SK-N-SH treated with all-trans-retinoic acid at 6 μM for 48 hours (cell line): Measurements from ENCODE around the gene ZC3H8.

ENCODE experiments used
- ATAC-seq: fragments of 200-7000 bp; cut with Tn5 transposase; 3 replicates; pipeline ENCODE4 v1.9.1; 2020; ENCODE audit warnings: mild to moderate bottlenecking, moderate library complexity
- ARNTL ChIP-seq: fragments of 450-650 bp; formaldehyde crosslinking; IDR thresholded peaks from 2 replicates; pipeline ENCODE4 v1.5.0; 2020; ENCODE audit warnings: low read depth, mild to moderate bottlenecking, moderate library complexity, borderline replicate concordance
- BACH2 ChIP-seq: fragments of 250-450 bp; sonication (Bioruptor Pico); IDR thresholded peaks from 2 replicates; pipeline ENCODE4 v1.9.0; 2021; ENCODE audit warnings: mild to moderate bottlenecking, borderline replicate concordance
- CREB5 ChIP-seq: fragments of 250-450 bp; sonication (Bioruptor Pico); IDR thresholded peaks from 2 replicates; pipeline ENCODE4 v1.5.1; 2020; ENCODE audit warnings: low read depth, mild to moderate bottlenecking, moderate library complexity
- CSDC2 ChIP-seq: fragments of 250-450 bp; sonication (Bioruptor Pico); IDR thresholded peaks from 2 replicates; pipeline ENCODE4 v1.5.0; 2020; ENCODE audit warnings: mild to moderate bottlenecking, moderate library complexity
- CSRNP3 ChIP-seq: fragments of 250-450 bp; sonication (Bioruptor Pico); IDR thresholded peaks from 2 replicates; pipeline ENCODE4 v1.5.1; 2021; ENCODE audit warnings: mild to moderate bottlenecking, moderate library complexity
- ESRRG ChIP-seq: fragments of 250-450 bp; sonication (Bioruptor Pico); IDR thresholded peaks from 2 replicates; pipeline ENCODE4 v1.6.1; 2021; ENCODE audit warnings: mild to moderate bottlenecking
- GLIS3 ChIP-seq: fragments of 250-450 bp; sonication (Bioruptor Pico); IDR thresholded peaks from 2 replicates; pipeline ENCODE4 v1.5.0; 2020; ENCODE audit warnings: mild to moderate bottlenecking, moderate library complexity
- ISL1 ChIP-seq: fragments of 250-450 bp; sonication (Bioruptor Pico); IDR thresholded peaks from 2 replicates; pipeline ENCODE4 v2.1.2; 2022; ENCODE audit warnings: mild to moderate bottlenecking, moderate library complexity
- OSR1 ChIP-seq: fragments of 250-450 bp; sonication (Bioruptor Pico); IDR thresholded peaks from 2 replicates; pipeline ENCODE4 v1.8.0; 2022; ENCODE audit warnings: moderate library complexity, mild to moderate bottlenecking, inconsistent platforms
- PATZ1 ChIP-seq: fragments of 250-450 bp; sonication (Bioruptor Pico); IDR thresholded peaks from 2 replicates; pipeline ENCODE4 v1.8.0; 2020; ENCODE audit warnings: mild to moderate bottlenecking, moderate library complexity, borderline replicate concordance
- POU6F1 ChIP-seq: fragments of 250-450 bp; sonication (Bioruptor Pico); IDR thresholded peaks from 2 replicates; pipeline ENCODE4 v1.8.0; 2021; ENCODE audit warnings: low read depth, mild to moderate bottlenecking, moderate library complexity, borderline replicate concordance
- PPARA ChIP-seq: fragments of 250-450 bp; sonication (Bioruptor Pico); IDR thresholded peaks from 2 replicates; pipeline ENCODE4 v1.5.0; 2020; ENCODE audit warnings: mild to moderate bottlenecking, borderline replicate concordance
- RARB ChIP-seq: fragments of 250-450 bp; sonication (Bioruptor Pico); IDR thresholded peaks from 2 replicates; pipeline ENCODE4 v1.8.0; 2021; ENCODE audit warnings: mild to moderate bottlenecking, moderate library complexity
- SNAI2 ChIP-seq: fragments of 250-450 bp; sonication (Bioruptor Pico); IDR thresholded peaks from 2 replicates; pipeline ENCODE4 v1.5.0; 2020; ENCODE audit warnings: mild to moderate bottlenecking, moderate library complexity
- TOX ChIP-seq: fragments of 250-450 bp; sonication (Bioruptor Pico); IDR thresholded peaks from 2 replicates; pipeline ENCODE4 v1.8.0; 2021; ENCODE audit warnings: mild to moderate bottlenecking, moderate library complexity, borderline replicate concordance
- TSHZ2 ChIP-seq: fragments of 250-450 bp; sonication (Bioruptor Pico); IDR thresholded peaks from 2 replicates; pipeline ENCODE4 v1.5.0; 2020; ENCODE audit warnings: mild to moderate bottlenecking, moderate library complexity
- ZC3H10 ChIP-seq: fragments of 250-450 bp; sonication (Bioruptor Pico); IDR thresholded peaks from 2 replicates; pipeline ENCODE4 v1.5.1; 2021; ENCODE audit warnings: mild to moderate bottlenecking, moderate library complexity
- ZFP3 ChIP-seq: fragments of 250-450 bp; sonication (Bioruptor Pico); IDR thresholded peaks from 2 replicates; pipeline ENCODE4 v1.5.0; 2020; ENCODE audit warnings: mild to moderate bottlenecking, moderate library complexity
- ZFP30 ChIP-seq: fragments of 450-650 bp; formaldehyde crosslinking; IDR thresholded peaks from 2 replicates; pipeline ENCODE4 v1.5.0; 2022; ENCODE audit warnings: mild to moderate bottlenecking, moderate library complexity
- ZNF565 ChIP-seq: fragments of 450-650 bp; formaldehyde crosslinking; conservative IDR thresholded peaks from 2 replicates; pipeline ENCODE4 v1.5.0; 2020; ENCODE audit warnings: low read depth, mild to moderate bottlenecking, moderate library complexity
- ZNF70 ChIP-seq: fragments of 450-650 bp; formaldehyde crosslinking; IDR thresholded peaks from 2 replicates; pipeline ENCODE4 v1.5.0; 2020; ENCODE audit warnings: mild to moderate bottlenecking, moderate library complexity
- ZNF8 ChIP-seq: fragments of 450-650 bp; formaldehyde crosslinking; IDR thresholded peaks from 2 replicates; pipeline ENCODE4 v1.5.0; 2020; ENCODE audit warnings: mild to moderate bottlenecking, moderate library complexity

Gene ZC3H8

GRCh38 chr2:112197868-112198267, 57.0 kb downstream of the ZC3H8 start:
- no peak for TF ChIP-seq GLIS3 (CRISPR knock-in tag)
- TF ChIP-seq TOX, result no peak
- TF ChIP-seq RARB, result no peak
- TF ChIP-seq ESRRG (CRISPR knock-in tag), result no peak
- TF ChIP-seq TSHZ2, result no peak
- no peak for TF ChIP-seq ZFP30 (CRISPR knock-in tag)
- no peak for TF ChIP-seq POU6F1
- no peak for TF ChIP-seq ZNF8 (CRISPR knock-in tag)
- TF ChIP-seq PPARA, result no peak
- TF ChIP-seq ISL1 (CRISPR knock-in tag), result no peak
- no peak for TF ChIP-seq ZFP3
- no peak for TF ChIP-seq PATZ1 (CRISPR knock-in tag)
- no peak for TF ChIP-seq CSDC2
- TF ChIP-seq OSR1, result no peak
- TF ChIP-seq ZNF70 (CRISPR knock-in tag), result no peak
- no peak for ATAC-seq

GRCh38 chr2:112195950-112196349, 58.9 kb downstream of the ZC3H8 start:
- no peak for TF ChIP-seq PPARA
- no peak for TF ChIP-seq CSRNP3 (CRISPR knock-in tag)
- no peak for TF ChIP-seq GLIS3 (CRISPR knock-in tag)
- no peak for TF ChIP-seq SNAI2 (CRISPR knock-in tag)
- TF ChIP-seq ZNF8 (CRISPR knock-in tag), result no peak
- TF ChIP-seq ESRRG (CRISPR knock-in tag), result no peak
- TF ChIP-seq TSHZ2, result no peak
- no peak for TF ChIP-seq BACH2 (CRISPR knock-in tag)
- no peak for ATAC-seq

DNA sequence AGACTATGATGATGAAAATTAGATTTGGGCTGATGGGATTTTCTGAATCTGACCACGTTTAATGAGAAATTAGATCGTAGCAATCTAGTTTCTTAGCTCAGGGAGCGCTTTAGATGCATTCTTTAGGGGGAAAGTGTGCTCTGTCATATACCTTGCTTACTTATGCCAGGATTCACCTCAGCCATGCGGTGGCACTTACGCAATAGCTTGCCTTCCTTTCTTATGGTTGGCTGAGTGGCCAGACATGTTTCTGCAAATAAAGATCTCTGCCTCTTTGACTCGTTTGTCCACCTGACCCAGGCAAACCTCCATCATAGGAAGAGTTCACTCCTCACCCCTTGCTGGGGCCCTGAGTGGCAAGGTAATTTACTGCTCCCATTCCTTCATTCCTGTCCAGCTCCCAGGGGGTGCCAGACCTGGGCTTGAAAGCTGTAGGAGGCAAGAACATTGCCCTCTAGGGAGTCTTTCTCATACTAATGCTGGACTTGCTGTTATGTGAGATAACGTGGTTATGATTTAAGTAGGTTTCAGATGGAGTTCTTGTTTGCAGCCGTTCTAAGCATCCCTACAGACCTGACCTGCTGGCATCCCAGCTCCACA, 59.6 kb downstream of the ZC3H8 start:
- TF ChIP-seq CSRNP3 (CRISPR knock-in tag) (no peak), ZC3H10 (CRISPR knock-in tag) (no peak), SNAI2 (CRISPR knock-in tag) (no peak), ZNF70 (CRISPR knock-in tag) (no peak), ZNF8 (CRISPR knock-in tag) (no peak), ZNF565 (no peak), ISL1 (CRISPR knock-in tag) (no peak), CREB5 (no peak), ARNTL (CRISPR knock-in tag) (no peak)
- ATAC-seq, result no peak
